Spleen (tissue), 11 donors: ENCODE results near the gene RNF157. TPM values are rescaled to one million over a fixed set of nuclear protein-coding genes. Genes with fewer than 3 reads are reported as not detected.

Experiments used
- DNase-seq: peaks from one replicate; pipeline ENCODE4 v3.0.0-alpha.2; 2020
- H3K27ac ChIP-seq, 8 donors: fragments of 200-600 bp; sonication (generic) in 7 of 8; 1 replicate in 4 of 8; 2 replicates in 4 of 8; pipeline versions ENCODE4 v1.5.0 to v1.8.0; 2016 to 2021; ENCODE audit warnings: inconsistent platforms in 4 of 8, mild to moderate bottlenecking in 4 of 8, moderate library complexity in 1 of 8
- H3K27me3 ChIP-seq, 7 donors: fragments of 200-600 bp; sonication (generic) in 6 of 7; replicated peaks in 1 of 7; 1 replicate in 4 of 7; 2 replicates in 3 of 7; pipeline versions ENCODE4 v1.5.0 to v1.8.0; 2016 to 2021; ENCODE audit warnings: inconsistent platforms in 3 of 7, mild to moderate bottlenecking in 1 of 7
- H3K36me3 ChIP-seq, 6 donors: fragments of 200-600 bp; sonication (generic) in 5 of 6; 1 replicate in 4 of 6; 2 replicates in 2 of 6; pipeline versions ENCODE4 v1.5.0 to v1.8.0; 2016 to 2021; ENCODE audit warnings: inconsistent platforms in 2 of 6
- H3K4me1 ChIP-seq, 6 donors: fragments of 200-600 bp; sonication (generic) in 5 of 6; 1 replicate in 3 of 6; 2 replicates in 3 of 6; pipeline versions ENCODE4 v1.5.0 to v1.8.0; 2016 to 2021; ENCODE audit warnings: inconsistent platforms in 3 of 6
- H3K4me3 ChIP-seq, 8 donors: fragments of 200-600 bp; sonication (generic) in 7 of 8; 1 replicate in 4 of 8; 2 replicates in 4 of 8; pipeline versions ENCODE4 v1.5.0 to v1.8.0; 2016 to 2021; ENCODE audit warnings: inconsistent platforms in 4 of 8, mild to moderate bottlenecking in 4 of 8, moderate library complexity in 2 of 8
- H3K9me3 ChIP-seq, 8 donors: fragments of 200-600 bp; sonication (generic) in 7 of 8; 1 replicate in 4 of 8; 2 replicates in 4 of 8; pipeline versions ENCODE4 v1.5.0 to v1.8.0; 2016 to 2021; ENCODE audit warnings: inconsistent platforms in 4 of 8
- POLR2A ChIP-seq, 3 donors: fragments of 450-650 bp; IDR thresholded peaks; one replicate each; pipeline ENCODE4 v1.5.1; 2017; ENCODE audit warnings: antibody characterized with exemption in 3 of 3, mild to moderate bottlenecking in 1 of 3
- POLR2AphosphoS5 ChIP-seq, 3 donors: sonication (generic); formaldehyde crosslinking; IDR thresholded peaks; one replicate each; pipeline ENCODE4 v1.5.1; 2017; ENCODE audit warnings: antibody characterized with exemption in 3 of 3
- WGBS, 5 donors: extraction: QIAGEN DNeasy Blood & Tissue Kit in 3 of 5; methylation state at CpG; one replicate each; pipeline versions ENCODE4 v1.1.5 to v1.1.7; 2013 to 2018; 5-methylcytosine and 5-hydroxymethylcytosine counted together
- intact Hi-C: fragments of 100-400 bp; cut with DNase I; formaldehyde crosslinking; loops from one replicate; pipeline ENCODE4 v1.15.0; 2023; ENCODE audit warnings: low total_unique reads
- polyA plus RNA-seq, 3 donors: library from polyadenylated mRNA; stranded (reverse); fragments of 200-250 nt; gene quantifications; one replicate each; pipeline ENCODE4 v1.2.1, GENCODE V29; 2013
- total RNA-seq, 7 donors: library from RNA; depleted of rRNA in 3 of 7; stranded (reverse); fragments of >200 nt in 3 of 7; fragmentation: NEBNext Ultra II Directional in 4 of 7; extraction: Animal tissue kit (Norgen Biotek cat#: 25700) in 4 of 7; gene quantifications; one replicate each; pipeline versions ENCODE4 v1.1.0 to v1.2.1, GENCODE V29; 2016 to 2021
- TF ChIP-seq, protein P1 (sequence below), 11 experiments: fragments of 200-600 bp in 7 of 11; fragments of 450-650 bp in 4 of 11; sonication (generic) in 4 of 11; IDR thresholded peaks in 8 of 11; conservative IDR thresholded peaks in 3 of 11; 1 replicate in 7 of 11; 2 replicates in 4 of 11; pipeline versions ENCODE4 v1.4.0 to v1.8.0; 2016 to 2021; ENCODE audit warnings: antibody characterized with exemption in 11 of 11, inconsistent platforms in 4 of 11, mild to moderate bottlenecking in 1 of 11
- donor health status: healthy with polysubstance abuse.
- donor health status: DM: no; HTN: no; CAD: no; lungs with moderate emphysema.
- donor health status: DM: no; HTN: no; CAD: no.
- donor health status: Bipolar disorder and iron deficiency.
- donor health status: healthy.
- donor health status: DM: no; HTN: no; CAD: no.
- donor health status: DM: yes; HTN: yes; CAD: no.

Gene RNF157
- total and polyA plus RNA-seq, 10 donors, result 0.89 to 13.0 (median 7.6) TPM

DNA sequence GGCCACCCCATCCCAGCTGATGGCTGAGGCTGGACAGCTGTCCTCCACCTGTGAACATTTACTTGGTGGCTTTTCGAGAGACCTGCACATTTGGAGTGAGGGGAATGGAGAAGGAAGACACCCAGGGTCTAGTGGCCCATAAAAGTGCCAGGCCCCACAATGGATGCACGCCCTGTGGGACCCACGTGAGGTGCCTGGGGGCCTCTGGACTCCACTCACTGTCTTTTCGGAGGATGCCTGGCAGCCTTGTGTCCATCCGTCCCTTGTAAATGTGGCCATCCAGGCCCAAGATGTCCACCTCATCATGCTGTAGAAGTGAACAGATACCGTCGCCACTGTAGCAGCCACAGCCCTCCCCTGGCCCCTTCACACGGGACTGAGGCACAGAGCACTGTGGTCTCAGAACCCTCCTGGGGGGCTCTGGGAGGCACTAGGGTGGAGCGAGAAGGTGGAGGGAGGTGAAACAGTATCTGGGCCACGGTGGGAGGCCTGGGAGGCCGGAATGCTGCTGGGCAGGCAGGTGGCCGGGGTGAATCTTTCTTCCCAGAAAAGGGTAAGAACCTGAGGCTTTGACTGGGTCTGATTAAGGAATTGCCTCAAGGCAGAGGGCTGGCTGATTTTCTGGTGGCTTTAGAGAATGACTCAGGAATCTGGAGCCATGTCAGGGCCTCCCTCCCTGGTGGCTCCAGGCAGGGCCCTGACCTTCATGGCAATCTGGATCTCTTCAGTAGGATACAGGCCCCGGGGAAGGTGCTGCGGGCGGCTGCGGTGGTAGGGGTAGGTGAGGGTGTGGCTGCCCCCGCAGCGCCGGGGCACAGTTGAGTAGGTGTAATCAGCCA, 36.4 kb upstream of the RNF157 start:
- H3K9me3 ChIP-seq, result no peaks in the 10 kb centered on the region
- peaks cover 17 to 60% (median 44%) of the 10 kb centered on the region in 6 donors for H3K4me1 ChIP-seq
- peak overlapping the region in 1 of 8 donors; percentile 31 for H3K27ac ChIP-seq
- intact Hi-C loops, result no loop called here
- no peak for TF ChIP-seq POLR2A (IDR thresholded peaks at IDR 0.05)
- TF ChIP-seq, protein P1, sequence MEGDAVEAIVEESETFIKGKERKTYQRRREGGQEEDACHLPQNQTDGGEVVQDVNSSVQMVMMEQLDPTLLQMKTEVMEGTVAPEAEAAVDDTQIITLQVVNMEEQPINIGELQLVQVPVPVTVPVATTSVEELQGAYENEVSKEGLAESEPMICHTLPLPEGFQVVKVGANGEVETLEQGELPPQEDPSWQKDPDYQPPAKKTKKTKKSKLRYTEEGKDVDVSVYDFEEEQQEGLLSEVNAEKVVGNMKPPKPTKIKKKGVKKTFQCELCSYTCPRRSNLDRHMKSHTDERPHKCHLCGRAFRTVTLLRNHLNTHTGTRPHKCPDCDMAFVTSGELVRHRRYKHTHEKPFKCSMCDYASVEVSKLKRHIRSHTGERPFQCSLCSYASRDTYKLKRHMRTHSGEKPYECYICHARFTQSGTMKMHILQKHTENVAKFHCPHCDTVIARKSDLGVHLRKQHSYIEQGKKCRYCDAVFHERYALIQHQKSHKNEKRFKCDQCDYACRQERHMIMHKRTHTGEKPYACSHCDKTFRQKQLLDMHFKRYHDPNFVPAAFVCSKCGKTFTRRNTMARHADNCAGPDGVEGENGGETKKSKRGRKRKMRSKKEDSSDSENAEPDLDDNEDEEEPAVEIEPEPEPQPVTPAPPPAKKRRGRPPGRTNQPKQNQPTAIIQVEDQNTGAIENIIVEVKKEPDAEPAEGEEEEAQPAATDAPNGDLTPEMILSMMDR (IDR thresholded peaks at IDR 0.05 in 8 of 11, conservative IDR thresholded peaks at IDR 0.05 in 3 of 11), result no peak
- no peak for TF ChIP-seq POLR2AphosphoS5 (IDR thresholded peaks at IDR 0.05)
- H3K36me3 ChIP-seq, result no peaks in the 10 kb centered on the region
- no peak overlapping the region for H3K4me3 ChIP-seq
- no peaks in the 10 kb centered on the region for H3K27me3 ChIP-seq
- 92 to 94% (median 93%) methylated on average over 15 to 19 of the region's 19 CpGs for WGBS, 5 donors
- no peak for DNase-seq

DNA sequence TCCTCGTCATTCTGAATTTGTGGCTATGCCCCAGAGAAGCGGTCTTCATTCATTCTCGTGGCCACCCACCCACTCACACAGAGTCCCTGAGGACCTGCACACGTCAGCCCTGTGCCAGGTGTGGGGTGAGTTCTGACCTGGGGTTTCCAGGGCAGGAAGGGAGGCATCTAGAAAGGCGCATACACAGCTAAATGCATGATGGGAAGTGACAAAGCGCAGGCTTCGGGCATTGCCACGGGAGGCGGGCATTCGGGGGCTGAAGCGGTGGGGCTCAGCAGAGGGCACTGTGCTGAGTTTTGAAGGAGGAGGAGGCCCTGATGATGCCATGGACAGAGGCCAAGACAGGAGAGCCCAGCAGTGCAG, 35.8 kb upstream of the RNF157 start:
- Histone ChIP-seq H3K9me3 (no peaks in the 10 kb centered on the region), H3K27me3 (no peaks in the 10 kb centered on the region), H3K4me3 (no peak overlapping the region), H3K27ac (peak overlapping the region in 1 of 8 donors; percentile 31), H3K4me1 (peaks cover 24 to 67% (median 50%) of the 10 kb centered on the region in 6 donors), H3K36me3 (peaks cover 0 to 6% (median under 1%) of the 10 kb centered on the region in 6 donors)
- DNase-seq, result peak; percentile 75
- intact Hi-C loops, result no loop called here
- 59 to 67% (median 64%) methylated on average over 11 of the region's 11 CpGs for WGBS, 5 donors
- TF ChIP-seq, protein P1 (IDR thresholded peaks at IDR 0.05 in 8 of 11, conservative IDR thresholded peaks at IDR 0.05 in 3 of 11), result peak in 1 of 11 experiments; percentile 13
- no peak for TF ChIP-seq POLR2A (IDR thresholded peaks at IDR 0.05)

DNA sequence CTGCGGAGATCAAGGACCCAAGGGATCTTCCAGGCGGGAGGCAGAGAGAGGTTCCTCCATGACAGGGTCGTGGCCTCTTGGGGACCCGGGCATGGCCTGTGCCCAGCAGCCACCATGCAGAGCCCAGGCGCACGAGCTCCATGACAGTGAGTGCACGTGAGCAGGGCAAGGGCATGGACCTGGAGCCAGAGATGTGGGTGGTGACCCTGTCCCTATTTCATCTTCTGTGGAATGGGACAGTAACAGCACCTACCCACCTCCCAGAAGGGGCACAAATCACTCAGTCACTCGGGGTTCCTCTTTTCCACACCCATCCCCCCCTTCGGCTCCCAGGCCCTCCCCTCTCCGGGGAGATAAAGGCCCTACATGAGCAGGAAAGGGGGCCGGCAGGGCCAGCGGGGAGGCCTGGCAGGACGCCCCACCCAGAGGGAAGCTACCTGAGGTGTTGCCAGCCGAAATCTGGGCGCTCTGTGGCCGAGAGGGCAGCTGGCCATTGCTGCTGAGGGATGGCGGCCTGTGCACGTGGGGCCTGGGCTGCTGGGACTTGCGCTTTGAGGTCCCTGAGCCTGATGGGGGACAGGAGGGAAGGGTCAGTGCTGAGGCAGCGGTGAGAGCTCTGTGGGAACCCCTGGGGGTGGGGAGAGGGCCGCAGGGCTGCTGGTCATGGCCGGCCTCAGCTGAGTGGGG, 35.2 kb upstream of the RNF157 start:
- H3K4me3 ChIP-seq, result no peak overlapping the region
- no peaks in the 10 kb centered on the region for H3K27me3 ChIP-seq
- DNase-seq, result peak; percentile 79
- 83 to 93% (median 86%) methylated on average over 8 to 22 of the region's 22 CpGs for WGBS, 5 donors
- H3K27ac ChIP-seq, result peak overlapping the region in 1 of 8 donors; percentile 31
- H3K36me3 ChIP-seq, result peaks cover 0 to 11% (median 5%) of the 10 kb centered on the region in 6 donors
- intact Hi-C loops, result no loop called here
- peaks cover 29 to 72% (median 56%) of the 10 kb centered on the region in 6 donors for H3K4me1 ChIP-seq
- TF ChIP-seq, protein P1 (IDR thresholded peaks at IDR 0.05 in 8 of 11, conservative IDR thresholded peaks at IDR 0.05 in 3 of 11), result no peak
- TF ChIP-seq POLR2A (IDR thresholded peaks at IDR 0.05), result no peak
- TF ChIP-seq POLR2AphosphoS5 (IDR thresholded peaks at IDR 0.05), result peak in 1 of 3 donors; percentile 39
- no peaks in the 10 kb centered on the region for H3K9me3 ChIP-seq
